Spleen (tissue), 11 donors: ENCODE measurements around the gene LIG3. TPM values are rescaled to one million over a fixed set of nuclear protein-coding genes. Genes with fewer than 3 reads are reported as not detected.
A peak's percentile ranks its signal among the peaks of the same experiment; 100 is the strongest.

Experiments used
- DNase-seq: peaks from one replicate; pipeline ENCODE4 v3.0.0-alpha.2; 2020
- H3K27ac ChIP-seq, 8 donors: fragments of 200-600 bp; sonication (generic) in 7 of 8; 1 replicate in 4 of 8; 2 replicates in 4 of 8; pipeline versions ENCODE4 v1.5.0 to v1.8.0; 2016 to 2021; ENCODE audit warnings: inconsistent platforms in 4 of 8, mild to moderate bottlenecking in 4 of 8, moderate library complexity in 1 of 8
- H3K27me3 ChIP-seq, 7 donors: fragments of 200-600 bp; sonication (generic) in 6 of 7; replicated peaks in 1 of 7; 1 replicate in 4 of 7; 2 replicates in 3 of 7; pipeline versions ENCODE4 v1.5.0 to v1.8.0; 2016 to 2021; ENCODE audit warnings: inconsistent platforms in 3 of 7, mild to moderate bottlenecking in 1 of 7
- H3K36me3 ChIP-seq, 6 donors: fragments of 200-600 bp; sonication (generic) in 5 of 6; 1 replicate in 4 of 6; 2 replicates in 2 of 6; pipeline versions ENCODE4 v1.5.0 to v1.8.0; 2016 to 2021; ENCODE audit warnings: inconsistent platforms in 2 of 6
- H3K4me1 ChIP-seq, 6 donors: fragments of 200-600 bp; sonication (generic) in 5 of 6; 1 replicate in 3 of 6; 2 replicates in 3 of 6; pipeline versions ENCODE4 v1.5.0 to v1.8.0; 2016 to 2021; ENCODE audit warnings: inconsistent platforms in 3 of 6
- H3K4me3 ChIP-seq, 8 donors: fragments of 200-600 bp; sonication (generic) in 7 of 8; 1 replicate in 4 of 8; 2 replicates in 4 of 8; pipeline versions ENCODE4 v1.5.0 to v1.8.0; 2016 to 2021; ENCODE audit warnings: inconsistent platforms in 4 of 8, mild to moderate bottlenecking in 4 of 8, moderate library complexity in 2 of 8
- H3K9me3 ChIP-seq, 8 donors: fragments of 200-600 bp; sonication (generic) in 7 of 8; 1 replicate in 4 of 8; 2 replicates in 4 of 8; pipeline versions ENCODE4 v1.5.0 to v1.8.0; 2016 to 2021; ENCODE audit warnings: inconsistent platforms in 4 of 8
- POLR2A ChIP-seq, 3 donors: fragments of 450-650 bp; IDR thresholded peaks; one replicate each; pipeline ENCODE4 v1.5.1; 2017; ENCODE audit warnings: antibody characterized with exemption in 3 of 3, mild to moderate bottlenecking in 1 of 3
- POLR2AphosphoS5 ChIP-seq, 3 donors: sonication (generic); formaldehyde crosslinking; IDR thresholded peaks; one replicate each; pipeline ENCODE4 v1.5.1; 2017; ENCODE audit warnings: antibody characterized with exemption in 3 of 3
- WGBS, 5 donors: extraction: QIAGEN DNeasy Blood & Tissue Kit in 3 of 5; methylation state at CpG; one replicate each; pipeline versions ENCODE4 v1.1.5 to v1.1.7; 2013 to 2018; 5-methylcytosine and 5-hydroxymethylcytosine counted together
- intact Hi-C: fragments of 100-400 bp; cut with DNase I; formaldehyde crosslinking; loops from one replicate; pipeline ENCODE4 v1.15.0; 2023; ENCODE audit warnings: low total_unique reads
- polyA plus RNA-seq, 3 donors: library from polyadenylated mRNA; stranded (reverse); fragments of 200-250 nt; gene quantifications; one replicate each; pipeline ENCODE4 v1.2.1, GENCODE V29; 2013
- total RNA-seq, 7 donors: library from RNA; depleted of rRNA in 3 of 7; stranded (reverse); fragments of >200 nt in 3 of 7; fragmentation: NEBNext Ultra II Directional in 4 of 7; extraction: Animal tissue kit (Norgen Biotek cat#: 25700) in 4 of 7; gene quantifications; one replicate each; pipeline versions ENCODE4 v1.1.0 to v1.2.1, GENCODE V29; 2016 to 2021
- TF ChIP-seq, protein P1 (sequence below), 11 experiments: fragments of 200-600 bp in 7 of 11; fragments of 450-650 bp in 4 of 11; sonication (generic) in 4 of 11; IDR thresholded peaks in 8 of 11; conservative IDR thresholded peaks in 3 of 11; 1 replicate in 7 of 11; 2 replicates in 4 of 11; pipeline versions ENCODE4 v1.4.0 to v1.8.0; 2016 to 2021; ENCODE audit warnings: antibody characterized with exemption in 11 of 11, inconsistent platforms in 4 of 11, mild to moderate bottlenecking in 1 of 11
- donor health status: healthy with polysubstance abuse.
- donor health status: DM: no; HTN: no; CAD: no; lungs with moderate emphysema.
- donor health status: DM: no; HTN: no; CAD: no.
- donor health status: Bipolar disorder and iron deficiency.
- donor health status: healthy.
- donor health status: DM: no; HTN: no; CAD: no.
- donor health status: DM: yes; HTN: yes; CAD: no.

Gene LIG3
- total and polyA plus RNA-seq, 10 donors: 4.5 to 63.1 (median 33.2) TPM

DNA sequence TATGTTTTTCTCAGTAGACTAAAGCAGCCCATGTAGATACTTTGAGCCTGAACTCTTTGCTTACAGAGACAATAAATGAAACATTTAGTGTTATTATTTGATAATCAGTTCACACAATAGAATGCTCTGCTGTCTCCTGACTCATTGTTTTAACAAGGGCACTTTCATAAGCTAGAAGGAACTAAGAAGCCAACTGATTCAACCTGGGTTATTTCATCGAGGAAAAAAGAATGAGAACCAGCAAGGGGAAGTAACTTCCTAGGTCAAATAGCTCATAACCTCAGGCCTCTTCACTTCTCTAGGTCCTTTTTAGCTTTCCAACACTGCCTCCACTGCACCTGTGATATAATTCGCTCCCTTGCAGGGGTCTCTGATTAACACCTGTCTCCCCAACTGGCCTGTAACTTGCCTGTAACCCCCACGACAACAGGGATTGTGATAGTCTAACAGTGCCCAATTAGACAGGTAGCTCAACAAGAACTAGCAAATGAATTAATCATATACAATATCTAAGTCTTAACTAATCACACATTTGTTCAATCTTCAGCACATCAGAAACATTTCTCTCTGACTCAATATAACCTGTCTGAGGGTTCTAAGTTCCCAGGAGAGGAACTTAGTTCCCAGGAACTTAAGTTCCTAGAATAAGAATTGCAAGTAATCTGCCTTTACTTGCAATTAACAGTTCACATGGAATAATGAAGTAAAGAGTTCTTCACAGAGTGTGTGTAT, 48.4 kb downstream of the LIG3 start:
- H3K4me3 ChIP-seq: no peak overlapping the region
- TF ChIP-seq, protein P1, sequence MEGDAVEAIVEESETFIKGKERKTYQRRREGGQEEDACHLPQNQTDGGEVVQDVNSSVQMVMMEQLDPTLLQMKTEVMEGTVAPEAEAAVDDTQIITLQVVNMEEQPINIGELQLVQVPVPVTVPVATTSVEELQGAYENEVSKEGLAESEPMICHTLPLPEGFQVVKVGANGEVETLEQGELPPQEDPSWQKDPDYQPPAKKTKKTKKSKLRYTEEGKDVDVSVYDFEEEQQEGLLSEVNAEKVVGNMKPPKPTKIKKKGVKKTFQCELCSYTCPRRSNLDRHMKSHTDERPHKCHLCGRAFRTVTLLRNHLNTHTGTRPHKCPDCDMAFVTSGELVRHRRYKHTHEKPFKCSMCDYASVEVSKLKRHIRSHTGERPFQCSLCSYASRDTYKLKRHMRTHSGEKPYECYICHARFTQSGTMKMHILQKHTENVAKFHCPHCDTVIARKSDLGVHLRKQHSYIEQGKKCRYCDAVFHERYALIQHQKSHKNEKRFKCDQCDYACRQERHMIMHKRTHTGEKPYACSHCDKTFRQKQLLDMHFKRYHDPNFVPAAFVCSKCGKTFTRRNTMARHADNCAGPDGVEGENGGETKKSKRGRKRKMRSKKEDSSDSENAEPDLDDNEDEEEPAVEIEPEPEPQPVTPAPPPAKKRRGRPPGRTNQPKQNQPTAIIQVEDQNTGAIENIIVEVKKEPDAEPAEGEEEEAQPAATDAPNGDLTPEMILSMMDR (IDR thresholded peaks at IDR 0.05 in 8 of 11, conservative IDR thresholded peaks at IDR 0.05 in 3 of 11): no peak
- TF ChIP-seq POLR2AphosphoS5 (IDR thresholded peaks at IDR 0.05) (no peak), POLR2A (IDR thresholded peaks at IDR 0.05) (no peak)
- peak overlapping the region in 3 of 8 donors; percentile 13 to 55 (median 43) for H3K27ac ChIP-seq
- WGBS, 5 donors: 55 to 58% (median 57%) methylated on average over 3 of the region's 3 CpGs
- DNase-seq: no peak
- H3K36me3 ChIP-seq: peaks cover 0 to 37% (median 17%) of the 10 kb centered on the region in 6 donors
- no peaks in the 10 kb centered on the region for H3K9me3 ChIP-seq
- intact Hi-C loops: loop anchor here (10.0 kb wide), 1 partner anchor 56 kb away; no protein-coding TSS in a partner anchor
- H3K4me1 ChIP-seq: peaks cover 0 to 35% (median 12%) of the 10 kb centered on the region in 6 donors
- H3K27me3 ChIP-seq: no peaks in the 10 kb centered on the region

DNA sequence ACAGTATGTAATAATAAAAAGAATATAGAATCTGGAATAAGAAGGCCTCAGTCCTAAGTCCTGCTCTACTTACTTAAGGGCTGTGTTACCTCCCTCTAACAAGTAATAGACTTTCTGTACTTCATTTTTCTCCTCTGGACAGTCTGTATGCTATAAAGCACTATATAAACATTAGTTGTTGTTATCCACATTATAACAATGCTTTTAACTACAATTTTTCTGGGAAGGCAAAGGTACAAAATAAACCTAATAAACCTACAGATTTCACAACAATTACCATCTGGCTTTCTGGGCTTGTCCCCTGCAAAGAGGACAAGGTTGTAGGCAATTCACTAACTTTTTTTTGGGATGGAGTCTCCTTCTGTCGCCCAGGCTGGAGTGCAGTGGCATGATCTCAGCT, 50.5 kb downstream of the LIG3 start:
- intact Hi-C loops: no loop called here
- H3K36me3 ChIP-seq: peaks cover 0 to 28% (median 9%) of the 10 kb centered on the region in 6 donors
- peaks cover 0 to 33% (median 9%) of the 10 kb centered on the region in 6 donors for H3K4me1 ChIP-seq
- DNase-seq: no peak
- no peaks in the 10 kb centered on the region for H3K27me3 ChIP-seq
- 87 to 100% (median 98%) methylated on average over 1 of the region's 1 CpG for WGBS, 5 donors
- no peak overlapping the region for H3K27ac ChIP-seq
- H3K4me3 ChIP-seq: no peak overlapping the region
- H3K9me3 ChIP-seq: no peaks in the 10 kb centered on the region
- TF ChIP-seq, protein P1 (IDR thresholded peaks at IDR 0.05 in 8 of 11, conservative IDR thresholded peaks at IDR 0.05 in 3 of 11): no peak
- no peak for TF ChIP-seq POLR2A (IDR thresholded peaks at IDR 0.05)

DNA sequence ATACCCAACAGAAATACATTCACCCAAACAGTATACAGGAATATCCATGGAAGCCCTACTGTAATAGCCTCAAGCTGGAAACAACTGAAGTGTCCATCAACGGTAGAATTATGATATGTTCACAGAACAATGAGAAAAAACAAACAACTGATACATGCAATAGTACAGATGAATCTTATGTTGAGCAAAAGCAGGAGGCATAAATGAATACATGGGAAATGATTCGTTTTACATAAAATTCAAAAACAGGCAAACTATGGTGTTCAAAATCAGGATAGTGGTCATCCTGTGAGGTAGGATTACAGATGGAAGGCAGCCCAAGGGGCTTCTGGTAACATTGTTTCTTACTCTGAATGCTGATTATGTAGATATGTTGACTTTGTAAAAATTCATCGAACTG, 58.1 kb downstream of the LIG3 start:
- peaks cover 0 to 13% (median 0%) of the 10 kb centered on the region in 6 donors for H3K36me3 ChIP-seq
- no peaks in the 10 kb centered on the region for H3K27me3 ChIP-seq
- TF ChIP-seq, protein P1 (IDR thresholded peaks at IDR 0.05 in 8 of 11, conservative IDR thresholded peaks at IDR 0.05 in 3 of 11): no peak
- TF ChIP-seq POLR2A (IDR thresholded peaks at IDR 0.05): no peak
- no peak for TF ChIP-seq POLR2AphosphoS5 (IDR thresholded peaks at IDR 0.05)
- peaks cover 0 to 21% (median 1%) of the 10 kb centered on the region in 6 donors for H3K4me1 ChIP-seq
- H3K9me3 ChIP-seq: no peaks in the 10 kb centered on the region
- WGBS, 5 donors: 89 to 96% (median 91%) methylated on average over 3 of the region's 3 CpGs
- intact Hi-C loops: no loop called here
- DNase-seq: no peak
- H3K4me3 ChIP-seq: no peak overlapping the region
- H3K27ac ChIP-seq: no peak overlapping the region

DNA sequence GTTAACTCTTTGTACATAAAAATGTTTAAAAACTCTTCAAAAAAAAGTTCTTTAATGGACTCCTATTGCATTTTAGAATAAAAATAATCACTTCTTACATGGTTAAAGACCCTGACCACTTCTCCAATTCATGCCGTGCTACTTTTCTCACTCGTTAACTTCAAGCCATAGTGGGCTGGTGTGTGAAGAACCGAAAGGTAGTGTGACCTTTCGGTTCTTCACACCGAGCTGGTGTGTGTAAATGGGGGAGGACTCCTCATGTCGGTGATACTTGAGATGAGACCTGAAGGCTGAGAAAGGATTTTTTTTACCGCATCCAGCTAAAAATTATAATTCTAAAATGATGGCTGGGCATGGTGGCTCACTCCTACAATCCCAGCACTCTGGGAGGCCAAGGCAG, 61.1 kb downstream of the LIG3 start:
- no peak for TF ChIP-seq POLR2A (IDR thresholded peaks at IDR 0.05)
- no peak for TF ChIP-seq POLR2AphosphoS5 (IDR thresholded peaks at IDR 0.05)
- TF ChIP-seq, protein P1 (IDR thresholded peaks at IDR 0.05 in 8 of 11, conservative IDR thresholded peaks at IDR 0.05 in 3 of 11): no peak
- H3K9me3 ChIP-seq: no peaks in the 10 kb centered on the region
- no peak for DNase-seq
- no peaks in the 10 kb centered on the region for H3K36me3 ChIP-seq
- WGBS, 5 donors: 82 to 90% (median 84%) methylated on average over 7 of the region's 7 CpGs
- peaks cover 11 to 44% (median 17%) of the 10 kb centered on the region in 6 donors for H3K4me1 ChIP-seq
- H3K27me3 ChIP-seq: no peaks in the 10 kb centered on the region
- H3K4me3 ChIP-seq: no peak overlapping the region
- H3K27ac ChIP-seq: peak overlapping the region in 1 of 8 donors; percentile 19
- intact Hi-C loops: no loop called here
